ENCODE data around the gene SLC20A1.

GRCh38 chr2:112623913-112624777 lies 21.6 kb upstream of the SLC20A1 start:
- no peak for TF ChIP-seq CTCF (IDR thresholded peaks at IDR 0.05)
- no peak for TF ChIP-seq POLR2A (IDR thresholded peaks at IDR 0.05)

Data from vagina (tissue), 2 donors.